Epithelial cell of esophagus (primary cell): Measurements from ENCODE around the gene HOXB7.

Source experiments
- DNase-seq: peaks from one replicate; pipeline ENCODE4 v3.0.0; 2010; ENCODE audit warnings: low read depth
- H3K4me3 ChIP-seq: 2 replicates; pipeline ENCODE4 v1.5.1; 2011; ENCODE audit warnings: mild to moderate bottlenecking, low read length, control low read depth
- TF ChIP-seq, protein P1 (sequence below): IDR thresholded peaks from 2 replicates; pipeline ENCODE4 v1.5.1; 2011; ENCODE audit warnings: low read depth, mild to moderate bottlenecking, low read length, control low read depth, inconsistent platforms; ENCODE audit not compliant: insufficient read depth; ENCODE audit errors: missing control alignments

HOXB7 gene

DNA sequence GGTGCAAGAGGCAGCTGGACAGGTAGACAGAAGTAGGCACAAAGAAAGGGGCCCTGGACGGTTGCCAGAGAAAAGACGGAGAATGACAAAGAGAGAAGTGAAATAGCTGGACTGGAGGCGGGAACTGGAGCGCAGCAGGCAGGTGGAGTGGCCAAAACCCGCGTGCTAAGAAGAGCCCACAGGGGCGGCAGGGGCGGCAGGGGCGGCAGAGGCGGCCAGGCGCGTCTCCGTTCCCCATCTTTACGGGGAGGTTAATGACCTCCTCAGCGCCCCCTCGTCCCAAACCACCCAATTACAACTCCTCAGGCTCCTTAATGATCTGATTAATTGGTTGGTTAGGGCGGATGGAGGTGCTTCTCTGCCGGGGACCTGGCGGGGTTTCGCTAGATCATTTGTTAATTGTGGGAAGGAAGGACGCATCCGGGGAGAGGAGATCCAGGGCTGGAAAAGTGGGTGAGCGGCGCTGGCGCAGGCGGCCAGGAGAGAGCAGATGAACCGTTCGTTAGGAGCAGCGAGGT lies 30.8 kb upstream of the HOXB7 start:
- no peak for DNase-seq
- no peak overlapping the region for H3K4me3 ChIP-seq
- TF ChIP-seq, protein P1, sequence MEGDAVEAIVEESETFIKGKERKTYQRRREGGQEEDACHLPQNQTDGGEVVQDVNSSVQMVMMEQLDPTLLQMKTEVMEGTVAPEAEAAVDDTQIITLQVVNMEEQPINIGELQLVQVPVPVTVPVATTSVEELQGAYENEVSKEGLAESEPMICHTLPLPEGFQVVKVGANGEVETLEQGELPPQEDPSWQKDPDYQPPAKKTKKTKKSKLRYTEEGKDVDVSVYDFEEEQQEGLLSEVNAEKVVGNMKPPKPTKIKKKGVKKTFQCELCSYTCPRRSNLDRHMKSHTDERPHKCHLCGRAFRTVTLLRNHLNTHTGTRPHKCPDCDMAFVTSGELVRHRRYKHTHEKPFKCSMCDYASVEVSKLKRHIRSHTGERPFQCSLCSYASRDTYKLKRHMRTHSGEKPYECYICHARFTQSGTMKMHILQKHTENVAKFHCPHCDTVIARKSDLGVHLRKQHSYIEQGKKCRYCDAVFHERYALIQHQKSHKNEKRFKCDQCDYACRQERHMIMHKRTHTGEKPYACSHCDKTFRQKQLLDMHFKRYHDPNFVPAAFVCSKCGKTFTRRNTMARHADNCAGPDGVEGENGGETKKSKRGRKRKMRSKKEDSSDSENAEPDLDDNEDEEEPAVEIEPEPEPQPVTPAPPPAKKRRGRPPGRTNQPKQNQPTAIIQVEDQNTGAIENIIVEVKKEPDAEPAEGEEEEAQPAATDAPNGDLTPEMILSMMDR: no peak

DNA sequence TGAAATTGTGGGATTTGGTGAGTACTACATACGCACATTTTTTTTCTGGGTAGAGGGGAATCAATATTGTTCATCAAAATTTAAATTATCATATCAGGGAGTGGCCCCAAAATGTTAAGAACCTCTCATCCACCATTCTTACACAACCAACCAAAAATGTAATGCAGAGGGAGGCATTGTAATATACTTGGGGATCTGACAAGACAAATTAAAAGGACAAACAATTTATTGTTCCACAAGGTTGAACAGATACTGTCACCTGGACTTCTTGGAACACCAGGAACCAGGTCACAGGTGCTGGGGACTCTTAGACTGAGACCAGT lies 30.0 kb upstream of the HOXB7 start:
- TF ChIP-seq, protein P1: no peak
- H3K4me3 ChIP-seq: no peak overlapping the region
- no peak for DNase-seq

DNA sequence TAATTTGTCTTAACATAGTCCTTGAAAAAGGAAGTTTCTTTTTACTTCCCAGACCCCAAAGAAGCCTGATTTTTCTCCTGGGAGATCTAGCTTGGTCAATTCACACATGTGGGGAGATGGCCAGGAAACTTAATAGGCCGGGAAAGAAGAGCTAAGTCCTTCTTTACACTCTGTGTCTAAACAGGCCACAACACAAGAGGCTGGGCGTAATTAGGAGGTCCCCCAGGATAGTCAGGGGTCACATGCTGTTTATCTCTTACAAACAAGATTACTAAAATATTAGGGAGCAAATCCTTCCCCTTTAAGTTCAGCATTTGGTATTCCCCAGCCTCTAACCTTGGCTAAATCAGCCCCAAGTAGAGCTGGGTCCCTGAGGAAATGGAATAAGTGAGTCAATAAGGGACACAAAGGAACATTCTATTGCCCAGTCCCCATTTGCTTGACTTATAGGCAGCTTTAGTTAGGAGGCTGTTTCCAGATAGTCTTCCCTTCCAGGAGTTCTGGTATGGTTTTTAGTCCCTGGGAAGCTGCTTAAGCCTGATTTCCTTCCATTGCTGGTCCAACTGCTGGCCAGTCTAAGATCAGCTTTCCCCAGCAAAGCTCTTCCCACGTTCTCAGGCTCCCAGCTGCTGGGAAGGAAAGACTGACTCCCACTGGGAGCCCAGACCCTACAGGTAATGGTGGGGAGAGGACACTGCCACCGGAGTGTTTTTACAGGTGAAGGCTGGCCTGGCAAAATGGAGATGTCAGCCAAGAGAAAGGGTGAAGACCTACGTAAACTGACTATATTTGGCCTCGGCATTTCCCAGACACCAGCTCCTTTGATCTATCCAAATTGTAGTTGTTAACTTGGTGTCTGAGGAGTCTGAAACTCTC lies 29.4 kb upstream of the HOXB7 start:
- DNase-seq: no peak
- TF ChIP-seq, protein P1: no peak
- no peak overlapping the region for H3K4me3 ChIP-seq

DNA sequence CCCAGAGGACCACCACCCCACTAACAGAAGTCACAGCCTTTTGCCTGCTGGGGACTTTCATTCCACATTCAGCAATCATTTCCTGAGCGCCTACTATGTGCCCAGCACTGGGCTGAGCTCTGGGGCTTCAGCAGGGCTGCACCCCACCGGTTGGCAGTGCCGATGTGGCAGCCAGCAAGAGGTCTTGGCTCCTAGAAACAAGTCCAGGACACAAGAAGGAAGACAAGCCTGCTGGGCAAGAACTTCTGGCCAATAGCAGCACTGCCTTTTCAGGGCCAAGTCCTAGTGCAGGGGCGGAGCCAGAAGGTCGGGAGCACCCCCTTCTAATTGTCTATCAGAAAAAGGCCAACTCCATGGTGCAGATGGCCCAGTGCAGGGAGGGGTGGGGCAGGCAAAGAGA lies 28.3 kb upstream of the HOXB7 start:
- H3K4me3 ChIP-seq: no peak overlapping the region
- TF ChIP-seq, protein P1: no peak
- DNase-seq: no peak

DNA sequence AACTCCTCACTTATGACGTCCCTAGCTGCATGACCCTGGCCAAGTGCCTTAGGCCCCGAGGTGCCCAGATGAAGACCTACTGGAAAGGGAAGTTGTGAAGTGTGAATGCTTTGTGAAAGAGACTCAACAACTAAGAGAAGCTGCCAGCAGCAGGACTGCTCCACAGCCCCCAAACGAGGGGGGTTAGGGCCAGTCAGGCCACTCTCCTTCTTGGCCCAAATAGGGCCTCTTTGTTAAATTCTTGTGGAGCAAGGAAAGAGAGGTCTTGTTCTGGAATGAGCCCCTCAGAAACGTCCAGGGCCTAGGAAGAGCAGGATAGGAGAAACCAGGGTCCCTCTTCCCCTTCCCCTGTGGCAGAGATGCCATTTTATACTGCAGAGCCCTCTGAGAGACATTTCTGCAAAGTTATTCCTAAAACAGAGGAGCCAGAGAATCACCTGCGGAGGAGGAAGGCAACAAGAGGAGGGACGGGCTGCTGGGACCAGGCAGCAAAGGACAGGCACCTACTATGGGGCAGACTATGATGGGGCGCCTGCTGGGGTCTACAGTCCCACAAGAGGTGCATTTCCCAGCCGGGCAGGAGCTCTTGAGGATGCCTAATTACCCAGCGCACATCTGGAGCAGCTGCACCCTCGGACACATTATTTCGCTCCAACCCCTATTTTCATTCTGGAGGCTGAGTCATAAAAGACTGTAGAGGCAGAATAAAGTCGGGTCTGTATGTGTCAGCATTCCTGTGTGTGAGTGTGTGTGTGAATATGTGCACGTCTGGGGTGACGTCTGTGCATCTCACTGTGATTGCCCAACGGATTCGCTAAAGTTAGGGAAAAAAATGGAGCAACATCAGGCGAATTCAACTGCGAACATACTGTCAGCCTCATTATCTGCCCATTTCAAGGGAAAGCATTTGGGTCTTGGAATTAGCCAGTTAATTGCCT lies 26.8 kb upstream of the HOXB7 start:
- peak; percentile 65 for DNase-seq

DNA sequence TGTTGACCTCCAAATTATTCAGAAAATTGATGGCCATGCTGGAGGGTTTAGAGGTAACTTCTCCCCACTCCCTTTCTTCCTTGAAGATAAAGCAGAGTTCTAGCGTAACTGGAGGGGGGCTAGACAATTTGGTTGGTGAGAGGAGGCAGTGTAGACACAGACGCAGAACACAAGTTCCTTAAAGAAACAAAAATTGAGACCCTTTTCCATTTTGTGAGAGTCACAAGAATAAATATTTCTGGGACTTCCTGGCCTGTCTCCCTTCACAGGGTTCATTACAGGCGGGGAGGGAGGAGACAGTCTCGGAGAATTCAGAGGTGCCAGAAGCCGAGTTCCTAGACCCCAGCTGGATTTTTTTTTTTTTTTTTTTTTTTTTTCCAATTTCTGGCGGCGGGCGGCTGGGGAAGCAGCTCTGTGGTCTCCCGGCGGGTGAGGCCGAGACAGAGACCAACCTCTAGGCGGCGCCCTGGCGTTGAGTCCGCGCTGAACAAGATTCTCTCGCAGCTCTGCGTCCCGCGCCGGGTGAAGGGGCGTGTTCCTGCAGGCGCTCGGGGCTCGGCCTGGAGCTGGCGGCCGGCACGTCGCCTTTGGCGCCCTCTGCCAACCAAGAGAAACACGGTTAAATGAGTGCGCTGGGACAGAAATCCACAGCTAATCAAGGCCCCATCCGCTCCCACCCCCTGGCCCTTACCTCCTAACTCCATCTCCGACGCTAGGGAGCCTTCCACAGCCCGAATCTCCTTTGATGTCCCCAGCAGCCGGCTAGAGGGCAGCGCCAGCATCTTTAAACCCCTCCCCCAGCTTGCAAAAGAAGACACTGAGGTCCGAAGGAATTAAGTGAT lies 25.6 kb upstream of the HOXB7 start:
- TF ChIP-seq, protein P1: peak; percentile 35
- DNase-seq: peak; percentile 37

More for the DNA sequence above, 26.8 kb upstream of the HOXB7 start:
- TF ChIP-seq, protein P1: no peak
- H3K4me3 ChIP-seq: no peak overlapping the region

More for the DNA sequence above, 25.6 kb upstream of the HOXB7 start:
- H3K4me3 ChIP-seq: no peak overlapping the region
